HG02943 (cell line): ENCODE results near the gene ACTL10.

Experiments used
- ATAC-seq: cut with Tn5 transposase; IDR thresholded peaks from one replicate; pipeline ENCODE4 v1.9.1; 2021; ENCODE audit warnings: mild to moderate bottlenecking, low read depth, moderate library complexity; ENCODE audit not compliant: unreplicated experiment

ACTL10 gene

GRCh38 chr20:33675136-33675959, 8.6 kb downstream of the ACTL10 start:
- no peak for ATAC-seq

- no peak for ATAC-seq
Measured at GRCh38 chr20:33676121-33676520, 9.4 kb downstream of the ACTL10 start.

- no peak for ATAC-seq
Measured at GRCh38 chr20:33676652-33677645, 10.2 kb downstream of the ACTL10 start.

- no peak for ATAC-seq
Measured at GRCh38 chr20:33677991-33678702, 11.4 kb downstream of the ACTL10 start.

- ATAC-seq = no peak
Measured at GRCh38 chr20:33679758-33680485, 13.2 kb downstream of the ACTL10 start.

- no peak for ATAC-seq
Measured at GRCh38 chr20:33680686-33681085, 13.9 kb downstream of the ACTL10 start.

- no peak for ATAC-seq
Measured at GRCh38 chr20:33681288-33681687, 14.5 kb downstream of the ACTL10 start.

GRCh38 chr20:33681728-33682353, 15.1 kb downstream of the ACTL10 start:
- ATAC-seq = no peak

- no peak for ATAC-seq
Measured at GRCh38 chr20:33684533-33685327, 18.0 kb downstream of the ACTL10 start.

GRCh38 chr20:33685328-33686099, 18.8 kb downstream of the ACTL10 start:
- ATAC-seq = peak; percentile 45

GRCh38 chr20:33686100-33686983, 19.6 kb downstream of the ACTL10 start, which contains the start of gene E2F1:
E2F1 (minus strand) TSS chr20:33686385; CDS start chr20:33686264, 121 bp downstream.
- peak; percentile 71 for ATAC-seq

- no peak for ATAC-seq
Measured at GRCh38 chr20:33686984-33687366, 20.2 kb downstream of the ACTL10 start.

- no peak for ATAC-seq
Measured at GRCh38 chr20:33687370-33687915, 20.7 kb downstream of the ACTL10 start.

GRCh38 chr20:33687993-33688937, 21.5 kb downstream of the ACTL10 start:
- no peak for ATAC-seq

- ATAC-seq = no peak
Measured at GRCh38 chr20:33688938-33689424, 22.2 kb downstream of the ACTL10 start.
